Stimulated activated CD4-positive, alpha-beta T cell treated with anti-CD3 and anti-CD28 coated beads, Interleukin-1b, Interleukin-23, amount 100 ng/mL, for 1 hour (primary cell): ENCODE data around the gene COL4A2.

Experiments
- DNase-seq, 2 donors: peaks; one replicate each; pipeline ENCODE4 v3.0.0-alpha.2; 2020; ENCODE audit warnings: low read depth in 2 of 2

Gene COL4A2

GRCh38 chr13:110339975-110340550, 33.0 kb downstream of the COL4A2 start:
- no peak for DNase-seq

DNA sequence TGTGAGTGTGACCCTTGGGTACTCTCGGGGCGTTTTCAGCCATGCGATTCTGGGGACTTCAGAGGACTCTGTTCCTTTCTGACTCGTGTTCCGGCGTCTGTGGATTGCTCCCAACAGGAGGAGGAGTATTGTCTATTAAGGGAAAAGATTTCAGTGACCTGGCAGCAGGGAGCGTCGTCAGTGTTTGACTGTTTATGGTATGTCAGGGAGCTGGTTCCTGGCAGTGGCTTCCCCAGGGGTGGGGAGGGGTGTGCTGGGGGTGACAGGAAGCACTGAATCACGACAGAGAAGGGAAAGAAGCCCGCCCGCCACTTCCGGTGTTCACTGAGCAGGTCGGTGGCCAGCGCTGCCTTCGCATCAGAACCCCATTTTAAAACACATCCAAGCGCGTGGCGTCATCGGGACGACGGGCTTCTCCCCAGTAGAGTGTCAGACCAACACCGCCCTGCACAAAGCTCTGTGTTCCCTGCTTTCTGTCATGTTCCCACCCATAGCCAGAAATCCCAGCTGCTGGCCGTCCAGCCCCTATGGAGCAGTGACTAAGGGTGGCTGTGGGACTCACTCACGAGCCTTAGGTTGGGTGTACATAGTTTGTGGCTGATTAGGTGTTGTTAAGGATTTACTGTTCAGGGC, 33.8 kb downstream of the COL4A2 start:
- DNase-seq, result peak in 1 of 2 donors; percentile 10

- DNase-seq, result no peak
Observed at GRCh38 chr13:110341445-110342244, 34.6 kb downstream of the COL4A2 start.

GRCh38 chr13:110342474-110342873, 35.4 kb downstream of the COL4A2 start:
- DNase-seq, result no peak

DNA sequence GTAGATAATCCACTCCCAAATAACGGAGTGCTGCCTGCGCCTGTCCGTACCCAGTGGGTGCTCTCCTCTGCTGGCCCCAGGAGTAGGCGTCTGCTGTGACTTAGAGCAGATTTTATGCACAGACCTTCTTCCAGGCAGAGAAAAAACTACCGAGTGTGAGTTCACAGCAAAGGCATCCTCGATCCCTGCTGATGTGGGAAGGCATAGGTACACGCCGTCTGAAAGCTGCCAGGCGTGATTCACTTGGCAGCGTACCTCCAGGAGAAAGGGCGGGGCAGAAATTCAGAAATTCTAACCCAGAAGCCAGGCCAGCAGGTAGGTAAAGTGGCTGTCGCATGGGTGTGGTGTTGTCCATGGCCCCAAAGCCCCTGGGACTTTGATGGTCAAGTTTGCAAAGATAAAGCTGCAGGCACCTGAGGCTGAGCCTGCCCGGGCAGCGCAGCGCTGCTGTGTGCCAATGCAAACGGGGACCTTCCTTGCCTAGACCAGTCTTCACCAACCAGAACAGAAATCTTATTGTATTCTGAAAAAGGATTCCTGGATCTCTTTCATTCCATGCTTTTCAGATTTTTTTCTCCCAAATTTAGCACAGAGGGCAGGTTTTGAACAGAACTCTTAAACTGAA, 36.3 kb downstream of the COL4A2 start:
- DNase-seq, result no peak

GRCh38 chr13:110344320-110344719, 37.2 kb downstream of the COL4A2 start:
- no peak for DNase-seq

DNA sequence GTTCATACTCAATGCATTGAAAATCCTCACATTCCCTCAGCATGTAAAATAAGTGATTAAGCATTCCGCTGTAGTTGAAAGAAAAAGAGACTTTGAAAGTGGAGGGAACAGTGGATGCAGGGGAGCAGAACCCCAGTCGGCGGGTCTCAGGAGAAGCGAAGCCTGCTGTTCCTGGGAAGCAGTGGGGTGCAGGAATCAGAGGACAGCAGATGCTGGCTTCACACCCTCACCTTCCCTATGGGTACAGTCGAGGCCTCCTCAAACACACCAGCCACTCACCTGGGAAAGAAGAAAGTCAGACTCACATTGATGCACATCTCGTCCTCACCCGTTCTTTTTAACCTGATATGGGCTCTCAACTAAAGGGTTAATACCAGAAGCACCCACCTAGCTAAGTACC, 38.2 kb downstream of the COL4A2 start:
- no peak for DNase-seq

GRCh38 chr13:110345701-110346100, 38.6 kb downstream of the COL4A2 start:
- DNase-seq, result no peak

DNA sequence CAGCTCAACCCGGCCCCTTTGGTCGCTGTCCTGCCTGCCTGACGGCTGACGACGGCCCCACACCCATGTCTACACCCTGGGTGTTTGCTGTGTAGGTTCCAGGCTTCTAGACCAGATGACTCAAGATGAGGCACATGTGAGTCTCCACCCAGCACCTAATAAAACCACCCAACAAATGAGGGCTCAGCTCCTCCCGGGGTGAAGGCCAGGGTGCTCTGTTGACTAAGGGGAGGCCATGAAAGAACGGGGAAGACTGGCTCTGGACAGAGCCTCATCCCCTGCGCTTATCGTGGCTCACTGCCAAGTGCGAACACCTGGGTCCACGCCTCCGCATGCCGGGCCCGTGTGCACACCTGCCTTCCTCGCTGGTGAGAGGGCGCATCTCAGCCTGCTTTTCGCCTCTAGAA, 39.6 kb downstream of the COL4A2 start:
- DNase-seq, result no peak

GRCh38 chr13:110347088-110347487, 40.0 kb downstream of the COL4A2 start:
- DNase-seq, result no peak

DNA sequence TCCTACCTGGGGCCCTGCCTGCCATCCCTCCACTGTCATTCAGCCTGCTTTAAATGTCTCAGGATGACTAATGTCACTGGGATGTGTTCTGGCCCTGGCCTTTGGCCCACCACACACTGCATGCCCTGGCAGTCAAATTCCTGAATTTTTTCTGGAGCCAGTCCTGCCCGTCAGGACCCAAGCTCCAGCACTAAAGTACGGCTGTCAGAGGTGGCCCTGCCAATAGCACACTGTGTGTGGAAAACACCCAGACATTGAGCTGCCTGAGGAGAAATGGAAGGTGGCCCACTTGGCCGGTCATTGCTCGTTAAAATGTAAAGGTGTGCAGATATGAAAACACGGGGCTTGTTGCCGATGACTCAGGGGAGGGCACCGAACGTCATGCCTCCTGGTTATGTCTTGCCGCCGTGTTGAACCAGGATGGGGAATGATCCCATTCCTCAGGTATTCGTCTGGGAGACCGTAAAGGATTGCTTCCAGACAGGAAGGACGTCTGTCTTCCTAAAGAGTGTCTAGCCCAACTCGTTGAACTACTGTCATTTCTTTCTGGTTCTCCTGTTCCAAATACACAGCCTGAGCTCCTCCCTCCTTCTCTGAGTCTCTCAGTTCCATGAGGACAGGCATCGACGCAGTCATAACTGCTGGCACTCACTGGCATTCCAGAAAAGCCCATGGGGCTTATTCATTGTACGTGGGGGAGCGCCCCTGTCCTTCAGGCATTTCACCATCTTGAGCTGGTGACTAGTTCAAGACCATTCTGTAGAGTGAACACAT, 40.6 kb downstream of the COL4A2 start:
- DNase-seq, result no peak

GRCh38 chr13:110348309-110349105, 41.4 kb downstream of the COL4A2 start:
- DNase-seq, result no peak

DNA sequence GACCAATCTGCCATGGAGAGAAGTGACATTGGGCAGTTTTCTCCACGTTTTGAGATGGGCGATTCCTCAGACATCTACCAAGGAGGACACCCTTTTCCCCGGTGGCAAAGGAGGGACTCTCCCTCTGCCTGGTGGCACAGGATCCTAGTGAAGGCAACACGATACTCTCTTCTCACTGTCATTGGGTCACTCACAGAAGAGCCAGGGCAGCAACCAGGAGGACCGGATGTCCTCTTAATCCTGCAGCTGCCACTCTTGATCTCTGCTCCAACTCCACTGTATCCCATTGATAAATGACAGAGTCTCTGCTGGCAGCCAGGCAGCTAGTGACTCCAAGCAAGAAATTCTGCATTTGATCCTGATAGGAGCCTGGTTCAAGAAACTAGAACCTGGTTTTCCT, 42.2 kb downstream of the COL4A2 start:
- DNase-seq, result no peak

GRCh38 chr13:110350049-110350448, 43.0 kb downstream of the COL4A2 start:
- no peak for DNase-seq

DNA sequence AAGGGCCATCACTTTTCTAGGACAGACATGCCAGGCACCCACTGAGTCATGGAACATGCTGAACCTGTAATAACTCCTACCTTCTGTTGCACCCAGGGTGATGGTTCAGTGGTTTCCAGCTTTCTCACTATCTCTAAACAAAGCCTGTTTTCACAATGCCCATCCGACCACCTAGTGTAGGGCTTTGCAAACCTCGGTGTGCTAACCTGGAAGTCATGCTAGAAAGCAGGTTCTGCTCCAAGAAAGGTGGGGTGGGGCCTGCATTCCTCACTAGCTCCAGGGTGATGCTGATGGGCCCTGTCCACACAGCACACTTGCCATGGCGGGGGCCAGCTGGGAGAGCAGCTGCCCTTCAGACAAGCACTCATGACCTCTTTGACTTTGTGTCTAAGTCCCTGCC, 43.4 kb downstream of the COL4A2 start:
- no peak for DNase-seq

GRCh38 chr13:110351636-110352420, 44.7 kb downstream of the COL4A2 start:
- no peak for DNase-seq

GRCh38 chr13:110352735-110353134, 45.7 kb downstream of the COL4A2 start:
- no peak for DNase-seq

DNA sequence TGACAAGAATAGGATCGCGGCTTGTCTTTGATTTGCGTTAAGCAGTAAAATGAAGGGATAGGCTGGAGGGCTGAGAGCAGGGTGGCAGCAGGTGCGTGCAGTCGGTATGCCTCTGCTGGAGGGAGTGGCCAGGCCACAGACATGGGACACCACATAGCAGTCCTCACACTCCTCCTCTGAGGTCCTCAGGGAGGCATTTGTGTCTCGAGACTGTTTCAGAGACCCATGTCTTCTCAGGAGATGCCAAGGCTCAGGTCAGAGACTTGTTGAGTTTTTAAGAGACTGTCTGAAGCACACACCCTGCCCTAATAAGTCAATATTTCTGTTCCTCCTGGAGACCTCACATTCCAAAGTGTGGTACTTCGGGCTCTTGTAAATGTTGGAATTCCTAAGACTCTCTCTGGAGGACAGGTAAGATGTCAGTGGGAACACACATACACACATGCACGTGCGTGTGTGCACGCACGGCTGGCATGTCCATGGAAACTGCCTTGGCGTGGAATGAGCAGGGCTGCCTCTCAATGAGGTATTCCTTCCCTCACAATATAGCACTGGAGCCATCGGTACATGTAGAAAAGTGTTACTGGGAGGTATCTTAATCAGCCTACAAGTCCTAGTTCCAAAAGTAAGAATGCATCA, 46.4 kb downstream of the COL4A2 start:
- no peak for DNase-seq

- DNase-seq, result no peak
Observed at GRCh38 chr13:110354123-110354627, 47.1 kb downstream of the COL4A2 start.
